ENCODE measurements around the gene DNAJC13. TPM values are rescaled to one million over a fixed set of nuclear protein-coding genes. Genes with fewer than 3 reads are reported as not detected.
A peak's percentile ranks its signal among the peaks of the same experiment; 100 is the strongest.

Gene DNAJC13
- total RNA-seq, 1 experiment from 2014 or later = 18.1 TPM

DNA sequence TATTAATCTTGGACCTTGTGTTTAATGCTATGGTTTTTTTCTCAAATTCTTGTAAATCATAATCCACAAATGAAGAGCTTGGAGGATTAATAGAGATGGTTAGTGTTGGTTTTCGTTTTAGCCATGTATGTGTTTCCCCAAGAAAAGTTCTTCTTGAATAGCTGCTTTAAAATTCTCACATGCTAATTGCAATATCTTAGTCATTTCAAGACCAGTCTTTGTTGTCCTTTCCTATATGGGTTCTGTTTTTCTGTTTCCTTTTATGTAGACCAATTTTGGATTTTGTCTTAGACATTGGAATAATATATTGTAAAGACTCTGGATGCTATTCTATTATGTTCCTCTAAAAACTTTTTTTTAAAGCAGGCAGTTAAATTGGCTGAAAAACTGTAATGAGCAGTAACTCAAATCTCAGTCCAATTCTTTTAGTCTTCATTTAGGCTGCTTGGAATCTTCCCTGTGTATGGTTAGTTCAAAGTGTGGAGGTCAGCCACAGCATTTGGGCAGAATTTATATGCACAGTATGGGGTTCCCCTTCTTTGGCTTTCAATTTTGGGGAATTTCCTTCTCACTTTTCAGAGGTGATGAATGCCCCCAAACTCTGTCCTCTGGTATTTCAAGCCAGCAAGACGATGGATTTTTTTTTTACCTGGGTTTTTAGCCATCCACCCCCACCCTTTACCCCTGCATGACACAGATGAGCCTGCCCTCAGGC, 39.1 kb upstream of the DNAJC13 start:
- Histone ChIP-seq H3K79me2 (ENCODE audit: insufficient read depth, low read length) (no peaks in the 10 kb centered on the region), H3K4me1 (ENCODE audit: insufficient read depth, low read length) (peaks cover 11% of the 10 kb centered on the region; the same call in 1 of the 2 replicates), H3K23ac (ENCODE audit: insufficient read length, low read depth, low read length) (no peak overlapping the region), H3K27ac (ENCODE audit: insufficient read length, low read depth, low read length) (no peak overlapping the region), H2BK15ac (ENCODE audit: low read depth, low read length) (no peak overlapping the region), H4K5ac (ENCODE audit: insufficient read length, low read depth, low read length) (no peak overlapping the region), H3T11ph (ENCODE audit: low read length) (no peak overlapping the region), H2BK120ac (ENCODE audit: low read depth, low read length, poor library complexity, severe bottlenecking) (no peak overlapping the region), H2AFZ (ENCODE audit: low read length) (no peak overlapping the region), H3K27me3 (ENCODE audit: insufficient read depth, low read length) (no peaks in the 10 kb centered on the region), H3K14ac (ENCODE audit: insufficient read depth, low read length) (no peak overlapping the region), H3K9me3 (ENCODE audit: control insufficient read depth, low read depth, low read length) (no peaks in the 10 kb centered on the region), H3K56ac (ENCODE audit: insufficient read length, low read depth, low read length) (no peak overlapping the region), H3K4me2 (ENCODE audit: insufficient read depth, insufficient read length, low read length) (no peak overlapping the region), H4K20me1 (ENCODE audit: control insufficient read depth, insufficient read depth, insufficient read length) (no peaks in the 10 kb centered on the region), H3K18ac (ENCODE audit: insufficient read length, low read depth, low read length) (no peak overlapping the region), H4K91ac (ENCODE audit: insufficient read length, low read depth, low read length) (no peak overlapping the region), H2BK5ac (ENCODE audit: insufficient read length, low read length) (no peak overlapping the region), H4K8ac (replicated peaks; ENCODE audit: insufficient read length, low read depth, low read length) (no peak overlapping the region), H3K9ac (ENCODE audit: extremely low read depth, insufficient read length, low read length) (no peak overlapping the region), H3K4ac (ENCODE audit: low read depth, low read length) (no peak overlapping the region), H2BK12ac (ENCODE audit: insufficient read length, low read depth, low read length) (no peak overlapping the region), H3K79me1 (ENCODE audit: insufficient read depth, low read depth, low read length, poor library complexity, severe bottlenecking) (no peaks in the 10 kb centered on the region), H2AK5ac (ENCODE audit: insufficient read length, low read length) (no peak overlapping the region), H3K23me2 (ENCODE audit: insufficient read length, low read depth, low read length, poor library complexity, severe bottlenecking) (no peaks in the 10 kb centered on the region), H2BK20ac (ENCODE audit: low read depth, low read length, poor library complexity, severe bottlenecking) (no peak overlapping the region)
- no peak for DNase-seq
- Mint-ChIP-seq H3K27me3 (ENCODE audit: low read depth) (peaks cover 2% of the 10 kb centered on the region; the same call in 1 of the 2 replicates), H3K36me3 (ENCODE audit: insufficient read depth in 1 of 3, low read depth in 3 of 3) (peaks cover 9 to 31% (median 14%) of the 10 kb centered on the region in 3 experiments), H3K4me3 (peak overlapping the region; percentile 84 to 85; a peak in 3 of 5 replicates), H3K9me3 (peaks cover 11 to 21% of the 10 kb centered on the region in 2 experiments), H3K4me1 (peaks cover 50 to 64% of the 10 kb centered on the region in 2 experiments), H3K27ac (no peak overlapping the region; a peak in 1 of 7 replicates)
- TF ChIP-seq, protein P1, sequence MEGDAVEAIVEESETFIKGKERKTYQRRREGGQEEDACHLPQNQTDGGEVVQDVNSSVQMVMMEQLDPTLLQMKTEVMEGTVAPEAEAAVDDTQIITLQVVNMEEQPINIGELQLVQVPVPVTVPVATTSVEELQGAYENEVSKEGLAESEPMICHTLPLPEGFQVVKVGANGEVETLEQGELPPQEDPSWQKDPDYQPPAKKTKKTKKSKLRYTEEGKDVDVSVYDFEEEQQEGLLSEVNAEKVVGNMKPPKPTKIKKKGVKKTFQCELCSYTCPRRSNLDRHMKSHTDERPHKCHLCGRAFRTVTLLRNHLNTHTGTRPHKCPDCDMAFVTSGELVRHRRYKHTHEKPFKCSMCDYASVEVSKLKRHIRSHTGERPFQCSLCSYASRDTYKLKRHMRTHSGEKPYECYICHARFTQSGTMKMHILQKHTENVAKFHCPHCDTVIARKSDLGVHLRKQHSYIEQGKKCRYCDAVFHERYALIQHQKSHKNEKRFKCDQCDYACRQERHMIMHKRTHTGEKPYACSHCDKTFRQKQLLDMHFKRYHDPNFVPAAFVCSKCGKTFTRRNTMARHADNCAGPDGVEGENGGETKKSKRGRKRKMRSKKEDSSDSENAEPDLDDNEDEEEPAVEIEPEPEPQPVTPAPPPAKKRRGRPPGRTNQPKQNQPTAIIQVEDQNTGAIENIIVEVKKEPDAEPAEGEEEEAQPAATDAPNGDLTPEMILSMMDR (conservative IDR thresholded peaks at IDR 0.05) = no peak
- WGBS (ENCODE audit: extremely low coverage, insufficient read length, low lambda C conversion rate) = no CpG with 5 or more reads among the region's 2 CpGs
